ENCODE data around the gene BEST3.

Gene BEST3

GRCh38 chr12:69657376-69658137 is 41.5 kb downstream of the BEST3 start:
- CTCF ChIA-PET = interaction anchor here (1.0 kb wide), 1 partner anchor 14 kb away, joined by 3 read pairs; no protein-coding TSS in a partner anchor
- POLR2A ChIA-PET = no interaction called here
- peak; percentile 20 for DNase-seq (ENCODE audit: extremely low spot score)
- TF ChIP-seq ARNT (IDR thresholded peaks at IDR 0.05) (no peak), LEF1 (IDR thresholded peaks at IDR 0.05; ENCODE audit: borderline replicate concordance) (no peak), PKNOX1 (IDR thresholded peaks at IDR 0.05) (peak; percentile 50; the same call in 1 of the 2 replicates), SUZ12 (IDR thresholded peaks at IDR 0.05) (no peak), BHLHE40 (IDR thresholded peaks at IDR 0.05; ENCODE audit: borderline replicate concordance) (no peak), CTBP1 (IDR thresholded peaks at IDR 0.05; ENCODE audit: borderline replicate concordance) (no peak)

GRCh38 chr12:69655616-69656340 is 43.3 kb downstream of the BEST3 start:
- CTCF ChIA-PET = no interaction called here
- POLR2A ChIA-PET = no interaction called here
- no peak for DNase-seq (ENCODE audit: extremely low spot score)
- TF ChIP-seq L3MBTL2 (conservative IDR thresholded peaks at IDR 0.05) (no peak), FOXK2 (IDR thresholded peaks at IDR 0.05) (no peak), SP1 (IDR thresholded peaks at IDR 0.05) (no peak), PKNOX1 (IDR thresholded peaks at IDR 0.05) (no peak), TARDBP (IDR thresholded peaks at IDR 0.05) (no peak), NFRKB (IDR thresholded peaks at IDR 0.05) (no peak), LEF1 (IDR thresholded peaks at IDR 0.05; ENCODE audit: borderline replicate concordance) (no peak), SUZ12 (IDR thresholded peaks at IDR 0.05) (no peak), ZNF384 (IDR thresholded peaks at IDR 0.05) (no peak), CTBP1 (IDR thresholded peaks at IDR 0.05; ENCODE audit: borderline replicate concordance) (no peak), FOXM1 (IDR thresholded peaks at IDR 0.05; ENCODE audit: borderline replicate concordance) (no peak), HDGF (IDR thresholded peaks at IDR 0.05; ENCODE audit: borderline replicate concordance) (no peak), FOXA1 (IDR thresholded peaks at IDR 0.05) (no peak), ARNT (IDR thresholded peaks at IDR 0.05) (no peak), BHLHE40 (IDR thresholded peaks at IDR 0.05; ENCODE audit: borderline replicate concordance) (no peak), ELF4 (IDR thresholded peaks at IDR 0.05) (no peak)

- CTCF ChIA-PET = no interaction called here
- TF ChIP-seq CTBP1 (IDR thresholded peaks at IDR 0.05; ENCODE audit: borderline replicate concordance) (no peak), LEF1 (IDR thresholded peaks at IDR 0.05; ENCODE audit: borderline replicate concordance) (no peak), ELF4 (IDR thresholded peaks at IDR 0.05) (no peak), L3MBTL2 (conservative IDR thresholded peaks at IDR 0.05) (no peak), PKNOX1 (IDR thresholded peaks at IDR 0.05) (no peak), BHLHE40 (IDR thresholded peaks at IDR 0.05; ENCODE audit: borderline replicate concordance) (no peak), ARNT (IDR thresholded peaks at IDR 0.05) (no peak), SP1 (IDR thresholded peaks at IDR 0.05) (no peak), FOXM1 (IDR thresholded peaks at IDR 0.05; ENCODE audit: borderline replicate concordance) (no peak), HDGF (IDR thresholded peaks at IDR 0.05; ENCODE audit: borderline replicate concordance) (no peak), SUZ12 (IDR thresholded peaks at IDR 0.05) (no peak), FOXA1 (IDR thresholded peaks at IDR 0.05) (no peak), TARDBP (IDR thresholded peaks at IDR 0.05) (no peak), NFRKB (IDR thresholded peaks at IDR 0.05) (no peak), ZNF384 (IDR thresholded peaks at IDR 0.05) (no peak), FOXK2 (IDR thresholded peaks at IDR 0.05) (no peak)
- DNase-seq (ENCODE audit: extremely low spot score) = no peak
- POLR2A ChIA-PET = no interaction called here
Measured at GRCh38 chr12:69653703-69654102, 45.4 kb downstream of the BEST3 start.

GRCh38 chr12:69651922-69652321 is 47.2 kb downstream of the BEST3 start:
- CTCF ChIA-PET = interaction anchor here (2.2 kb wide), 1 partner anchor 13 kb away, joined by 12 read pairs; no protein-coding TSS in a partner anchor
- DNase-seq (ENCODE audit: extremely low spot score) = no peak
- no peak for TF ChIP-seq CTBP1 (IDR thresholded peaks at IDR 0.05; ENCODE audit: borderline replicate concordance)
- no peak for TF ChIP-seq BHLHE40 (IDR thresholded peaks at IDR 0.05; ENCODE audit: borderline replicate concordance)
- TF ChIP-seq PKNOX1 (IDR thresholded peaks at IDR 0.05) = no peak
- no peak for TF ChIP-seq TARDBP (IDR thresholded peaks at IDR 0.05)
- no peak for TF ChIP-seq L3MBTL2 (conservative IDR thresholded peaks at IDR 0.05)
- no peak for TF ChIP-seq SP1 (IDR thresholded peaks at IDR 0.05)
- TF ChIP-seq ZNF384 (IDR thresholded peaks at IDR 0.05) = no peak
- TF ChIP-seq ELF4 (IDR thresholded peaks at IDR 0.05) = no peak
- TF ChIP-seq HDGF (IDR thresholded peaks at IDR 0.05; ENCODE audit: borderline replicate concordance) = no peak
- TF ChIP-seq SUZ12 (IDR thresholded peaks at IDR 0.05) = no peak
- TF ChIP-seq FOXA1 (IDR thresholded peaks at IDR 0.05) = no peak
- TF ChIP-seq FOXM1 (IDR thresholded peaks at IDR 0.05; ENCODE audit: borderline replicate concordance) = no peak
- POLR2A ChIA-PET = no interaction called here

GRCh38 chr12:69649529-69649928 is 49.6 kb downstream of the BEST3 start:
- TF ChIP-seq SP1 (IDR thresholded peaks at IDR 0.05) (no peak), ELF4 (IDR thresholded peaks at IDR 0.05) (no peak), TARDBP (IDR thresholded peaks at IDR 0.05) (no peak), ZNF384 (IDR thresholded peaks at IDR 0.05) (no peak), SUZ12 (IDR thresholded peaks at IDR 0.05) (no peak), L3MBTL2 (conservative IDR thresholded peaks at IDR 0.05) (no peak), LEF1 (IDR thresholded peaks at IDR 0.05; ENCODE audit: borderline replicate concordance) (no peak), HDGF (IDR thresholded peaks at IDR 0.05; ENCODE audit: borderline replicate concordance) (no peak), PKNOX1 (IDR thresholded peaks at IDR 0.05) (no peak), NFRKB (IDR thresholded peaks at IDR 0.05) (no peak), CTBP1 (IDR thresholded peaks at IDR 0.05; ENCODE audit: borderline replicate concordance) (no peak), ARNT (IDR thresholded peaks at IDR 0.05) (no peak), FOXK2 (IDR thresholded peaks at IDR 0.05) (no peak), FOXM1 (IDR thresholded peaks at IDR 0.05; ENCODE audit: borderline replicate concordance) (no peak), FOXA1 (IDR thresholded peaks at IDR 0.05) (no peak)
- no peak for DNase-seq (ENCODE audit: extremely low spot score)
- CTCF ChIA-PET = interaction anchor here (2.0 kb wide), 1 partner anchor 10 kb away, joined by 8 read pairs; no protein-coding TSS in a partner anchor
- POLR2A ChIA-PET = no interaction called here
